Right hindlimb (tissue), 1 donor: ENCODE measurements around the gene FUCA2.

ENCODE experiments used
- DNase-seq: peaks from one replicate; pipeline ENCODE4 v3.0.0-alpha.2; 2018

Gene FUCA2, protein sequence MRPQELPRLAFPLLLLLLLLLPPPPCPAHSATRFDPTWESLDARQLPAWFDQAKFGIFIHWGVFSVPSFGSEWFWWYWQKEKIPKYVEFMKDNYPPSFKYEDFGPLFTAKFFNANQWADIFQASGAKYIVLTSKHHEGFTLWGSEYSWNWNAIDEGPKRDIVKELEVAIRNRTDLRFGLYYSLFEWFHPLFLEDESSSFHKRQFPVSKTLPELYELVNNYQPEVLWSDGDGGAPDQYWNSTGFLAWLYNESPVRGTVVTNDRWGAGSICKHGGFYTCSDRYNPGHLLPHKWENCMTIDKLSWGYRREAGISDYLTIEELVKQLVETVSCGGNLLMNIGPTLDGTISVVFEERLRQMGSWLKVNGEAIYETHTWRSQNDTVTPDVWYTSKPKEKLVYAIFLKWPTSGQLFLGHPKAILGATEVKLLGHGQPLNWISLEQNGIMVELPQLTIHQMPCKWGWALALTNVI

DNA sequence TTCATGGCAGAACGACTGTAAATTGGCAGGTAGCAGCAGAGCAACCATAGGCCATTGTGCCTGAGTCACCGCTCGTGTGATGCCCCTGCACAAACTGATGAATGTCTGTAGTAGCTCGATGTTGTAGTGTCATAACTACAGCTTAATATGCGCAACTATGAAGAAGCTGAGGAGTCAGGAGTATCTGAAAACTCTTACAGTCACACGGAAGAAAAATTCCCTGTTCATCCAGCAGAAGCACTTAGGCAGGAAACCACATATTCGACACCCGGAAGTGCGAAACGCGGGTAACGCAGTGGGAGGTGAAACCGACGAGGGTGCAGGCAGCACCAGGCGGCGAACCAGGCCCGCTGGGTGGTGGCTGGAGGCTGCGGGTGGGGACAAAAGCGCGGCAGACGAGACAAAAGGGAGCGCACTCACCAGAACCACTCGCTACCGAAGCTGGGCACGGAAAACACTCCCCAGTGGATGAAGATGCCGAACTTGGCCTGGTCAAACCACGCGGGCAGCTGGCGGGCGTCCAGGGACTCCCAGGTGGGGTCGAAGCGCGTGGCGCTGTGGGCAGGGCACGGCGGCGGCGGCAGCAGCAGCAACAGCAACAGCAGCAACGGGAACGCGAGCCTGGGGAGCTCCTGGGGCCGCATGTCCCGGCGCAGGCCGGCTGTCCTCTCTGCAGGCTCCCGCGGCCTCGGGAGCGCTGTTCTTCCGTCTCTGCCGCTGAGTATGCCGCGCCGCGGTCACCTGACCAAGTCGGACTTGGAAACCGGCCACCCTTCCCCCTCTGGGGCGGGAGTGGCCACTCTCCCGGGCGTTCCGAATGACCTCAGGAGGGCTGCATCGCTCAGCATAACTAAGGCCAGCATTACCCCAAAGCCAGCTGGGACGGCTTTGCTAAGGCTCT is at the start of gene FUCA2:
Gene FUCA2, minus strand, starts transcription at position 730 of the 901 bp plus-strand sequence. Its CDS starts 86 bp downstream, at position 644.
- peak; percentile 90 for DNase-seq

DNA sequence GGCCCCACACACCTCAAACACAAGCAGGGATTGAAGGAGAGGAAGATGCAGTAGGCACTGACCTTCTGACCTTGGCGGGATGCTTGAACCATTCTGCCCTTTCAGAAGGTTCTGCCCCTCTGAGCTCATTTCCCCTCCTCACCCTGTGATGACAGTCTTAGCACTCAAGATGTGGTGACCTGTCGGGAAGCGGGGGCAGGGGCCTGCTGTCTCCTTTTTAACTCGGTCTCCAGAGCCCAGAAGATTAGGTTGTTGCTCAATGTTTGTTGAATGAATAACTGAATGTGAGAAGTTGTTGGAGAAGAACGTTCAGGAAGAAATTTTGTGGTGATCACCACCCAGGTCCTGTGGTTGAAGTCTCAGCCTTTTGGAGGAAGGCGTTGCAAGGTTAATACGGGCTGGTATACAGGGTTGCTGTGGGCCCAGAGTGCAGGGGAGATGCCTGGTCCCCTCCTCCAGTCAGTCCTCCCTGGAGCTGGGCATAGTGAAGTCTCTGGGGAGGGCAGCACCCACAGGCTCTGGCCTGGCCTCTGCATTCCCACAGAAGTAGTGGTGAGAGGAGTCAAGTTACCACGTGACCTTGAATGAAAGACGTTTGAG is 49.7 kb upstream of the FUCA2 start:
- DNase-seq: no peak

DNA sequence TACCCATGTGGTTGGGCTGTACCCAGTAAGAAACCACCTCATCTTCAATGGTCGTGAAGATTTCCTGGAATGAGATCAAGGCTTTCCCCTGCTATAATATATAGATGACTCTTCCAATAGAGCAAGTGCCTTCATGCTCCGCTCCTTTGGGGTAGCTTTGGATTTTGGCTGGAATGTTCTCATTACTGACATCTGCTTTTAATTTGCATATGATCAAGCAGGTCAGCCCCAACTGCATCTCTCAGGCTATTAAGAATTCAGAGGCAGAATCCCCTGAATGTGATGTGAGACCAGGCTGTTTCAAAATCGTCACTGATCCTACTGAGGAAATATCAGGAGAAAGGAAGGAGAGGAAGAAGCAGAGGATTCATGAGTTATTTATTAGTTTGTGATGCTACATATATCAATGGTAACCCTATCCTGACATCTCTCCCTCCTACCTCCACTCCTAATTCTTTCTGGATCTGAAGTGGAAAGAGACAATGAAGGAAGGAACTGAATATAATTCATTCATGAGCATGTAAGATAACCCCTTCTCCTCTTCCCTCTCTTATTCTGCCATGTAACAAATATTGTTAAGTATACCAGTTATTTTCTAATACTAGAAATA is 47.6 kb upstream of the FUCA2 start:
- DNase-seq: no peak

DNA sequence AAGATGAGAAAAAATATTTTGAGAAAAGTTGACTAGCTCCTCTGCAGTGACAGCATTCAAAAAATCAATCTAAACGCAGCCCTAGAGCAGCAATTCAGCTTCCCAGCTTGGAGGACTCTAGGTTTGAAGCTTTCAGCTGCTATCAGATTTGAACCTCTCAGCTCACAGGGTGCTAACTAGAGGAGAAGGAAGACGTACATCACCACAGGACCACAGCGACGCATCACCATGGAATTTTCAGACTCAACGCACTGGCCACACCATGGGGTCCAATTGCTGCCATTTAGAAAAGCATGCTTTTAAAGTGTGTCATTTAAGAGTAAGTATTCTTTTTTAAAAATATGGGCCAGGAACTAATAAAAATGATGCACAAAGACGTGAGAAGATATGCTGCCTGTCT is 45.0 kb upstream of the FUCA2 start:
- DNase-seq: no peak

DNA sequence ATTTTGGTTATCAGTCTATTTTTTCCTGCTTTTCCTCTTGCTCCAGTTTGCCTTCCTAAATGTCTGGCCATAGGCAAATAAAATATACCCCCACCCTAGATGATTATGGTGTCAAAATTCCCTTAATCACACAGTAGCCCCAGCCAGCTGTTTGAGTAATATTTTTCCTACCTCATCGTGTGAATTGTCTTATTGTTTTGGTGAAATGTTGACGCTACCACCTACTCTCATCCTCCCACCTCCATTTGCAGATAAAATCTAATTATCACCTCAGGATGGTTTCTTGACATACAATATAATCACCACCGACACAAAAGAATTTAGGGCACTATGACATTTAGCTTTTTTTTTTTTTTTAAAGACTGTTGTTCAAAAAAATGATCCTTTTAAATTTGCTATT is 44.1 kb upstream of the FUCA2 start:
- DNase-seq: no peak

GRCh38 chr6:143555071-143555492 is 43.6 kb upstream of the FUCA2 start:
- no peak for DNase-seq

DNA sequence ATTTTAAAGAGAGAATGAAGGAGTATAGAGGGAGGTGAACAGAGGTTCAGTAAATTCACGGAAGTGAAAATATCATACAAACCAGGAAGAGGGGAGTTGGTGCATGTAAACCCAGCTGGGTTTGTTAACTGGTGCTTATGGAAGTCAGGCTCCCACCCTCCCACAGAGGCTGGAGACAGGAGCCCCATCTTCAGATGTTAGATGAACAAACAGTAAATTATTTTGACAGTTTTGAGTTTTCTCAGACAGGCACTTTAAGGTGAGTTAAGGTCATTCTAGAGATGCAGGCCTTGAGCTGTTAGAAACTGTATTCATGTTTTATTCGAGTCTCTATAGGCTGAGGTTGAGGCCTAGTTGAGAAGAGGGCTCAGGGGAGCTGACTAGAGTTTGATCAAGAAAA is 41.8 kb upstream of the FUCA2 start:
- DNase-seq: no peak

GRCh38 chr6:143549949-143550268 is 38.4 kb upstream of the FUCA2 start:
- no peak for DNase-seq

DNA sequence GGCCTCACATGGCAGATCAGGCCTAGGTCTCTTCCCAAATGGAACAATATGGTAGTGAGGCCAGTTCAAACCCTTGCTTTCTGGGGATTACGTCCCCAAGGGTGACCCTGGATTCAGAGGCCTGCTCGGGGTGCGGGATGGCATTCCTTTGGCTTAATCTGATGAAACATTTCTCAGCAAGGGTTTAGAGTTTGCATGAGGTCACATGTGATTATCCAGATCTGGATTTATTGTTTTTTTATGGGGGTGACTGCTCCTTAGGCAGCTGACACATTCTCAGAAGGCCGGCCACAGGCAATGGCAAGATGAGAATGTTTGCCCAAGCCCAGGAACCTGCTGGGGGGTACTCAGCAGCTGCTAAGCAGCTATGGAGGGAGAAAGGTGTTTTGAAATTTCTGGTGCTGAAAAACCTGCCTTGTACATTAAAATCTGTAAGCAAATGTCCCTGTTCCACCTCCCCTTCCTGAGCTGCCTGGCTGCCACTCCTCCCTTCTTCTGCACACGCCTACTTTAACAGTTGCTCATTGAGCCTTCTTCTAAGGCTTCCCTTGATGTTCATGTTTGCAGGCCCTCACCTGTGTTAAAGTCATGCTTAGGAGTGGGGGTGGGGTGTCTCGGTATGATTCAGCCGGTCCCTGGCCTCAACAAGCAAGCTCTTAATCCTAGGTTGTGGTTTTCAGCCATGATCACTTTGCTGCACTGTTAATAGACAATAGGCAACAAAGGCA is 37.9 kb upstream of the FUCA2 start:
- no peak for DNase-seq

- DNase-seq: no peak
These were observed 35.1 kb upstream of the FUCA2 start for GRCh38 chr6:143546599-143546998.

DNA sequence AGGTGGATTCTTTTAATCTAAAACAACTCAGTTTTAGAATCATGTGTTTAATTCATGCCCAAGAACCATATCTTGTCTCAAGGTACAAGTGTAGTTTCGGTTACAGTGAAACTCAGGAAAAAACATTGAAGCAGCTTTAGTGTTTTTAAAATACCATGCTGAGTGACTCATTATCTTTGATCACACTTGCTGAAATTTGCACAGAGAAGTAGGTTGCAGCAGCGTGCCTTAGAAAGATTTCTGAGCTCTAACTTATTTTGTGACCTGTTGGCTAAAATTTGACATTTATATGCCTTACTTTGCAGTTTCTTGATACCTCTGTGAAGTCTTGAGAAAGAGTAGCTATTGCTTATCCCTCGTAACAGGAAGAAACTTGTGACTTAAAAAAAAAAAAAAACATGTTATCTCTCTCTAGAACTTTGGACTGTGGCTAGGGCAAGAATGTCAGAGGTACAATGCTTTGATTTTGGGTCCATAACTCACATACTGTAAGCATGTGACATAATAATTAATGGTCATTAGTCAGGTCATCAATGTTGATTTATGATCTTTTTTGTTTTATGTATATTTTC is 34.5 kb upstream of the FUCA2 start:
- DNase-seq: no peak

- no peak for DNase-seq
These were observed 33.6 kb upstream of the FUCA2 start for GRCh38 chr6:143545165-143545564.

DNA sequence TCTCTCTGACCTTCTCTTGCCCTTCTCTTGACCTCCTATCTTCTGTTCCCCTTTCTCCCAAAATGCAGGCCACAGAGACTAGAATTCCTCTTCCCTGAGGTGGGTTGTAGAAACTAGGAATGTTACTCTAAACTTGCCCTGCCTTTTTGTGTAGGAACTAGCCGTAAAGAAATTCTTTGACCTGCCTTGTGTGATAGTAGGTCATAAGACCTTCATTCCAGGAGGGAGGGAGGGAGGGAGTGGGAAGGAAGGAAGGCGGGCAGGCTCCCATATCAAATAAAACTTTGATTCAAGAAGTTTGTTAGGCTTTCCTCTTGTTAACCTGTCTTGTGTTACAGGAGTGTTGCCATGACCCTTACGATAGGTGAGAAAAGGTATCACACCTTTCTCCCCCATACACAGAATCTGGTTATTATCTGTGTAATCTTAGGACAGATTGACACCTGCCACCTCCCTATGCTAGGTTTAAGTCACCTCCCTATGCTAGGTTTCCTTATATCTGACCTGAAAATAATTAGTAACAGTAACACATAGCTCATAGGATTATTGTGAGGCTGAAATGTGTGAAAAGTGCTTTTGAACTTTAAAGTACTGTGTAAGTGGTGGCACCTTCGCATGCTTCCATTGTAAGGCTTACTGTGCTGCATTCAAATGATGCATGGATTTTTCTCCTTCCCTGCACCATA is 32.6 kb upstream of the FUCA2 start:
- no peak for DNase-seq

DNA sequence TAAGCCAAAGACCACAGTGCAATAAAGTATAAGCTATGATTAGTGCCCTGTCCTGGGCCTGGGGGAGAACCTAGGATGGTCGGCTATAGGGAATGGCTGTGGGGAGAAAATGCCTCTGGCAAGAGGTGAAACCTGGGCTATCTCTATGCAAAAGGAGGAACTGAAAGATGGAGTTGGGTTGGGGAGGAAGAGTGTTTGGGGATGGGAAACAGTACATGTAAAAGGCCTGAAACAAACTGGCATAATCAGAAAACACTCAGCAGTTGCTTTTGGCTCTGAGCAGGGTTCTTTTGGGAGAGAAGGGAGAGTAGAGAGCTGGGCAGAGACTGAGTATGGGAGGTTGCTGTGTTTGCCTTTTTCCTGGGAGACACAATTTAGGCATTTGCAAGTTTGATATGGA is 31.9 kb upstream of the FUCA2 start:
- no peak for DNase-seq

DNA sequence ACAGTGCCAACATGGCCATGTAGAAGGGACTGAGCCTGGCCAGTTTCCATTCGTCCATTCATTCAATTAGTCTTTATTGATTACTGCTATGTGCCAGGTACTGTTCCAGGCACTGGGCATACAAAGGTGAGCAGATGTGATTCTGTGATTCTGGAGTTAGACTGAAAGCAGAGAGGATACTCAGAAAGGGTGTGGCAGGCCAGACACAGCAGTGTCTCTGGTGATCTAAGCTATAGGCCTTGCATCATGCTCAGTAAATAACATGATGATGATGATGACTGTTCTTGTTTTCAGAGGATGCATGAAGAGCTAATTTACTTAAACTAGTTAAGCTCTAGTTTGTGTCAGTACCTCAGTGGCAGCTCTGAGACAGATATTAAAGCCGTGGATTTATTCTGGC is 31.4 kb upstream of the FUCA2 start:
- DNase-seq: no peak

DNA sequence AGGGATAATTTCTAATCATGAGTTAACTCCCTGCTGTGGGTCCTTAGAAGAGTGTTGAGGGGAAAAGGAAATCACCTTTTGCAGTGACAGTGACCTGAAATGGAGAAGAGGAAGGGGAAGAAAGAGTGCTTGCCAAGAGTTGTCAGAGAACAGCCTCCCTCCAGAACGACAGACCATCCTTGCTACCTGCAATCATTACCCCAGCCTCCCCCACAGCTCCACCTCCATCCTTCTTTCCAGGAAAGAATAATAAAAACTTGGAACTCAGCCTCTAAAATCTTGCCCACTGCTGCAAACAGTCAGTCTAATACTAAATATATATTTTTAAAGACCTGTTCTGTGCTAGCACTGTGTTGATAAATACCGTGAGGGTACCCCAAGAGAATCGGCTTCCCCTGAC is 28.7 kb upstream of the FUCA2 start:
- DNase-seq: no peak

DNA sequence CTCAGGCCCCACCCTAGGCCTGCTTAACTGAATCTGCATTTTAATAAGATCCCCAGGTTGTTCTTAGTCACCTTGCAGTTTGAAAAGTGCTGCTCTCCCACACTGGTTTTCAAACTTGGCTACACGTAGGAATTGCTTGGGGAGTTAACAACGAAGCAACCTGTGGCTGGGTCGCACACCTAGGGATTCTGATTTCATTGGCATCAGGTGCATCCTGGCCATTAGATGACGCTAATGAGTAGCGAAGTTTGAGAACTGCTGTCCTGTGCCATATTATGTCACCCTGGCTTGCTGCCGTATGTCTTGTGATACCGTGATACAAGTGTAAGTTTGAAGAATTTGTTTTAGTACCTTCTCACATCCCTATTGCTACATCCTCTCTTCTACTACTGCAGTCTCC is 28.2 kb upstream of the FUCA2 start:
- DNase-seq: no peak

GRCh38 chr6:143539106-143539505 is 27.6 kb upstream of the FUCA2 start:
- DNase-seq: no peak

DNA sequence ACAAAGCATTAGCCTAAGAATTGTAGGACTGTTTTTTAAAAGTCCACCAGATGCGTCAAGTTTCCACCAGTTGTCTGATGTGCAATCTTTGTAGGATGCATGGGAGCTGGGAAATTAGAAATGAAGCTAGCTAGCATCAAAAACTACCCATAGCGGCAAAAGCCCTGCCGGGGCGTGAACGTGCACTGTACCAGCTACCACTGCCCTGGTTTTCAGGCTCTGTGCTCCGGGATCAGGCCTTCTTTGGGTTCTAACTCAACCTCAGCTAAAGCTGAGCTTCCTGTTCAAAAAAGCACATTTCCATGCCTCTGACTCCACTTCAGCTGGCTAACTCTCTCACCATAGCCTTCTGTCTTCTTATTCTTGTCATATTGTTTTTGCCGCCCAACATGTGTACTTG is 26.9 kb upstream of the FUCA2 start:
- no peak for DNase-seq

DNA sequence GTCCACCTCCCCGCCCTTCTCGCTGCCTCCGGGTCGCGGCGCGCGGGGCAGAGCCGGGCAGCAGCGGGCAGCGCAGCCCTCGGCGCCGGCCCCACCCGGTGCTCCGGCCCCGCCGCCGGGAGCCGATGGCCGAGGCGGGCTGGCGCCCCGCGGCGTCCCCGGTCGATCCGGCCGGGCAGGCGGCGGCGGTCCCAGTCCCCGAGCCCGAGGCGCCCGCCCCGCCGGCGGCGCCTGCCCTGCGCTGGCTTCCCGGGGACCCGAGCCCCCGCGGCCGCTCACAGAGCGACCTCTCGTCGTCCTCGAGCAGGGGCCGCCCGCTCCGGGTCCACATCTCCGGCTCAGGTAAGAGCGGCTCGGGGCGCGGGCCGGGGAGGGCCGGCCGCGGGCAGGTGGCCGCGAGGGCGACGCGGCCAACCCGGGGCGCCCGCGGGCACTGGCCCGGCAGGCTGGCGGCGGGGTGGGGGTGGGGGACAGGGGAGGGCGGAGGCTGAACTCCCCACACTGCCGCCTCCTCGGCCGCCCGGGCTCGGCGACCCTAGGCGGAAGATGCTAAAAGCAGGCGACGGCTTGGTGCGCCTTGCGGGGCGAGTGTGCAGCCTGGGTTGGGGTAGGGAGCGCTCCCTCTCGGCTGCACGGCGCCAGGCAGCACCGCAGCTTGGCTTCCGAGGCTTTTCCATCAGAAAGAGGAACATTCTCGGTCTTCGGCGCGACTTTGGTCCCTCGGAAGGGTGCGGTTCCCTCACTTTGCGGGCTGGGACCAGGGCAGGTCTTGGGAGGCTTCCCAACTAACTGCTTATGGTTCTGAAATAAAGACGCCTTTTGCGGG is 25.6 kb upstream of the FUCA2 start:
- DNase-seq: peak; percentile 70

DNA sequence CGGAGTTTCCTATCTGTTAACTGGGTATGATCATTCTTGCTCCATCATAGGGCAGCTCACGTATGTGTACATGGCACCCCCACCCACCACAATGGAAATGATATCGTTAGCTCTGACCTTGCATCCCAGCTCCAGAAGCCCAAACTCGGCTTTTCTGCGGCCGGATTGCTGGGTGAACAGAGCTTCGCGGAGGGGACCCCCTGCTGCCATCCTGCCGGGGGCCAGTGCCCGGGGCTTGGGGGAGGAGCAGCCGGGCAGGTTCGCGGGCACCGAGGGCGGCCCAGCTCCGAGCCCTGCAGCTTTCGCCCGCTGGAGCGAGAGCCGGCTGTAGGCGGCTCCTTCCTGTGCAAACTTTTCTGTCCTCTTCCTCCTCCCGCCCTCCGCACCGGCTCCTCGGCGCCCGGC is 24.9 kb upstream of the FUCA2 start:
- peak; percentile 59 for DNase-seq
